Measurements from ENCODE around the gene CLDN6.
A peak's percentile ranks its signal among the peaks of the same experiment; 100 is the strongest.
"Not testable (repeated sequence)": the region's sequence is repeated elsewhere in the genome, so short reads cannot be mapped to it uniquely, and the experiment has no call there.

CLDN6 gene

DNA sequence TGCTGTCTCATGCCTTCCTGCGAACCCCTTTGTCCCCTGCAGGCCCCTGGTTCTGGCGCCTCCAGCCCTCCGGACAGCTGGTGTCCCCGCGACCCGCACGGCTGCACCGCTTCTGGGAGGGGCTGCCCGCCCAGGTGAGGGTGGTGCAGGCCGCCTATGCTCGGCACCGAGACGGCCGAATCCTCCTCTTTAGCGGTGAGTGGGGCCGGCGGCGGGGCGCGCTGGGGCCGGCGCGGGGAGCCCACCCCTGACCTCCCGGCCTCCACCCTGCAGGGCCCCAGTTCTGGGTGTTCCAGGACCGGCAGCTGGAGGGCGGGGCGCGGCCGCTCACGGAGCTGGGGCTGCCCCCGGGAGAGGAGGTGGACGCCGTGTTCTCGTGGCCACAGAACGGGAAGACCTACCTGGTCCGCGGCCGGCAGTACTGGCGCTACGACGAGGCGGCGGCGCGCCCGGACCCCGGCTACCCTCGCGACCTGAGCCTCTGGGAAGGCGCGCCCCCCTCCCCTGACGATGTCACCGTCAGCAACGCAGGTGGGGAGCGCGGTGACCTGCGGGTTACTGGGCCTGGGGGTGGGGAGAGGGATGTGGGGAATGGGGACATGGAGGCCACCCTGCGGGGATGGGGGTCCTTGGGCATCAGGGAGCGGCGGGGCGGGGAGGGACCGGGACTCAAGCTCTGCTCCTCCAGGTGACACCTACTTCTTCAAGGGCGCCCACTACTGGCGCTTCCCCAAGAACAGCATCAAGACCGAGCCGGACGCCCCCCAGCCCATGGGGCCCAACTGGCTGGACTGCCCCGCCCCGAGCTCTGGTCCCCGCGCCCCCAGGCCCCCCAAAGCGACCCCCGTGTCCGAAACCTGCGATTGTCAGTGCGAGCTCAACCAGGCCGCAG is 40.4 kb upstream of the CLDN6 start:
- Histone ChIP-seq H3K4me1 (ENCODE audit: insufficient read depth, low read length, severe bottlenecking) (peaks cover 20% of the 10 kb centered on the region), H3K79me2 (ENCODE audit: insufficient read depth, low read length) (no peaks in the 10 kb centered on the region), H3K27ac (ENCODE audit: low read depth, low read length, poor library complexity, severe bottlenecking) (no peak overlapping the region), H3K9me3 (ENCODE audit: low read length) (no peaks in the 10 kb centered on the region), H3K9me2 (ENCODE audit: low read depth, low read length) (no peaks in the 10 kb centered on the region), H3K36me3 (ENCODE audit: insufficient read depth, low read length) (no peaks in the 10 kb centered on the region), H2AFZ (ENCODE audit: low read length) (peak overlapping the region; percentile 59; the same call in 1 of the 2 replicates), H3K27me3 (ENCODE audit: insufficient read depth, low read length) (no peaks in the 10 kb centered on the region; the same call in 1 of the 2 replicates), H3K9ac (ENCODE audit: low read length) (peak overlapping the region; percentile 89), H4K20me1 (ENCODE audit: insufficient read depth, low read length) (no peaks in the 10 kb centered on the region), H3K4me2 (ENCODE audit: low read length) (peak overlapping the region; percentile 90), H3F3A (ENCODE audit: insufficient read depth, low read length) (no peaks in the 10 kb centered on the region), H3K4me3 (ENCODE audit: low read depth, low read length, poor library complexity, severe bottlenecking) (peak overlapping the region; percentile 90)
- TF ChIP-seq, protein P1, sequence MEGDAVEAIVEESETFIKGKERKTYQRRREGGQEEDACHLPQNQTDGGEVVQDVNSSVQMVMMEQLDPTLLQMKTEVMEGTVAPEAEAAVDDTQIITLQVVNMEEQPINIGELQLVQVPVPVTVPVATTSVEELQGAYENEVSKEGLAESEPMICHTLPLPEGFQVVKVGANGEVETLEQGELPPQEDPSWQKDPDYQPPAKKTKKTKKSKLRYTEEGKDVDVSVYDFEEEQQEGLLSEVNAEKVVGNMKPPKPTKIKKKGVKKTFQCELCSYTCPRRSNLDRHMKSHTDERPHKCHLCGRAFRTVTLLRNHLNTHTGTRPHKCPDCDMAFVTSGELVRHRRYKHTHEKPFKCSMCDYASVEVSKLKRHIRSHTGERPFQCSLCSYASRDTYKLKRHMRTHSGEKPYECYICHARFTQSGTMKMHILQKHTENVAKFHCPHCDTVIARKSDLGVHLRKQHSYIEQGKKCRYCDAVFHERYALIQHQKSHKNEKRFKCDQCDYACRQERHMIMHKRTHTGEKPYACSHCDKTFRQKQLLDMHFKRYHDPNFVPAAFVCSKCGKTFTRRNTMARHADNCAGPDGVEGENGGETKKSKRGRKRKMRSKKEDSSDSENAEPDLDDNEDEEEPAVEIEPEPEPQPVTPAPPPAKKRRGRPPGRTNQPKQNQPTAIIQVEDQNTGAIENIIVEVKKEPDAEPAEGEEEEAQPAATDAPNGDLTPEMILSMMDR (IDR thresholded peaks at IDR 0.05; ENCODE audit: low read length) = no peak; the same call in 1 of the 2 replicates
- no peak for TF ChIP-seq EZH2 (IDR thresholded peaks at IDR 0.05; ENCODE audit: borderline replicate concordance, low read length)

DNA sequence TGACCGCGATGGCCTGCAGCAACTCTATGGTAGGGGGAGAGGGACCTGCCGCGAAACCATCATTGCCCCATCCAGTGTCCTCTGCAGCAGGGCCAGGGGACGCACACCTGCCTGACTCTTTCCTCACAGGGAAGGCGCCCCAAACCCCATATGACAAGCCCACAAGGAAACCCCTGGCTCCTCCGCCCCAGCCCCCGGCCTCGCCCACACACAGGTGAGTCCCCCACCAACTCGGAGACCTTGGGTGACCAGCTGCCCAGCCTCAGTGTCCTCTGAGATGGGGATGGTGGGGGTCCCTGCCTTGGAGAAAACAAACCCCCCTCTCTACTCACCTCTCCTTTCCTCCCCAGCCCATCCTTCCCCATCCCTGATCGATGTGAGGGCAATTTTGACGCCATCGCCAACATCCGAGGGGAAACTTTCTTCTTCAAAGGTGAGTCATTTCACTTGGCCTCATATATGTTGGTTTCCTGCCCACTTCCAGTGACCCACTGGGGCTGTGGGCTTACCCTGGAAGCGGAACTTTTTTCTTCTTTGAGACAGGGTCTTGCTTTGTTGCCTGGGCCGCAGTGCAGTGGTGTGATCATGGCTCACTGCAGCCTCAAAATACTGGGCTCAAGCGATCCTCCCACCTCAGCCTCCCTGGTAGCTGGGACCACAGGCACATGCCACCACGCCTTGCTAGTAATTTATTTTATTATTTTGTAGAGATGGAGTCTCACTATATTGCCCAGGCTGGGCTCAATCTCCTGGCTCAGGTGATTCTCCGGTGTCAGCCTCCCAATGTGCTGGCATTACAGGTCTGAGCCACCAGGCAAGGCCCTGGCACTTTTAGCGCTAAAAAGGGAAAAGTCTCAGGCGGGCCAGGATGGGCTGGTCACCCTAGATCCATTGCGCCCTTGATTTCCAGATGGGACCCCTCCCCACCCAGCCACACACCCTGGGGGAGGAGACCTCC is 39.5 kb upstream of the CLDN6 start:
- Histone ChIP-seq H3K4me3 (ENCODE audit: low read depth, low read length, poor library complexity, severe bottlenecking) (no peak overlapping the region), H3K9ac (ENCODE audit: low read length) (no peak overlapping the region), H4K20me1 (ENCODE audit: insufficient read depth, low read length) (no peaks in the 10 kb centered on the region), H3K4me2 (ENCODE audit: low read length) (no peak overlapping the region), H3K9me2 (ENCODE audit: low read depth, low read length) (no peaks in the 10 kb centered on the region), H3F3A (ENCODE audit: insufficient read depth, low read length) (no peaks in the 10 kb centered on the region), H3K79me2 (ENCODE audit: insufficient read depth, low read length) (no peaks in the 10 kb centered on the region), H3K27ac (ENCODE audit: low read depth, low read length, poor library complexity, severe bottlenecking) (no peak overlapping the region), H3K27me3 (ENCODE audit: insufficient read depth, low read length) (no peaks in the 10 kb centered on the region; the same call in 1 of the 2 replicates), H3K4me1 (ENCODE audit: insufficient read depth, low read length, severe bottlenecking) (peaks cover 20% of the 10 kb centered on the region), H3K36me3 (ENCODE audit: insufficient read depth, low read length) (no peaks in the 10 kb centered on the region), H2AFZ (ENCODE audit: low read length) (no peak overlapping the region), H3K9me3 (ENCODE audit: low read length) (no peaks in the 10 kb centered on the region)
- no peak for TF ChIP-seq EZH2 (IDR thresholded peaks at IDR 0.05; ENCODE audit: borderline replicate concordance, low read length)
- TF ChIP-seq, protein P1 (IDR thresholded peaks at IDR 0.05; ENCODE audit: low read length) = no peak

DNA sequence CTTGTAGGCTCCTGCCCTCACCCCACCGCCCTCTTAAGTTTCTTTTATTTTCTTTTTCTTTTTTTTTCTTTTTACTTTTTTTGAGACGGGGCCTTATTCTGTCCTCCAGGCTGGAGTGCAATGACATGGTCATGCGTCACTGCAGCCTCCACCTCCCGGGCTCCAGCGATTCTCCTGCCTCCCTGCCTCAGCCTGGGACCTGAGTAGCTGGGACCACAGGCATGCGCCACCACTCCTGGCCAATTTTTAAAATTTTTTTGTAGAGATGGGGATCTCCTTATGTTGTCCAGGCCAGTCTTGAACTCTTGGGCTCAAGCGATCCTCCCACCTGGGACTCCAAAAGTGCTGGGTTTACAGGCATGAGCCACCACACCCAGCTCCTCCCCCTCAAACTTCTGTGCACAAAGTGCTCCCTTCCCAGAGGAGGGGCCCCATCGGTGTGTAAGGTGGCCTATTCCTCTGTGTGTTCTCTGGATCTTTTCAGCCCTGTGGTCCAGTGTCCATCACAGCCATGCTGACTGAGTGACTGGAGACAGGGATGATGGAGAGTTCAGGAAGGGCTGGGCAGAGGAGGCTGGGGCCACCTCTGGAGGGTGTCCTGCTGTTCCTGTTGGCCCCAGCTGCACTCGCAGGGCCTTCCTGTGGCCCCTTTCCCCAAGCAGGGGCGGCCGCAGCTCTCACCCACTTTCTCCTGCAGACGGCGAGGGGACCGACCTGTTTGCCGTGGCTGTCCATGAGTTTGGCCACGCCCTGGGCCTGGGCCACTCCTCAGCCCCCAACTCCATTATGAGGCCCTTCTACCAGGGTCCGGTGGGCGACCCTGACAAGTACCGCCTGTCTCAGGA is 38.6 kb upstream of the CLDN6 start:
- H3F3A ChIP-seq (ENCODE audit: insufficient read depth, low read length) = no peaks in the 10 kb centered on the region
- no peaks in the 10 kb centered on the region for H4K20me1 ChIP-seq (ENCODE audit: insufficient read depth, low read length)
- peaks cover 20% of the 10 kb centered on the region for H3K4me1 ChIP-seq (ENCODE audit: insufficient read depth, low read length, severe bottlenecking)
- H3K79me2 ChIP-seq (ENCODE audit: insufficient read depth, low read length) = no peaks in the 10 kb centered on the region
- H3K9me2 ChIP-seq (ENCODE audit: low read depth, low read length) = no peaks in the 10 kb centered on the region
- H2AFZ ChIP-seq (ENCODE audit: low read length) = no peak overlapping the region
- no peaks in the 10 kb centered on the region for H3K27me3 ChIP-seq (ENCODE audit: insufficient read depth, low read length)
- H3K27ac ChIP-seq (ENCODE audit: low read depth, low read length, poor library complexity, severe bottlenecking) = no peak overlapping the region
- no peaks in the 10 kb centered on the region for H3K36me3 ChIP-seq (ENCODE audit: insufficient read depth, low read length)
- TF ChIP-seq, protein P1 (IDR thresholded peaks at IDR 0.05; ENCODE audit: low read length) = no peak
- TF ChIP-seq EZH2 (IDR thresholded peaks at IDR 0.05; ENCODE audit: borderline replicate concordance, low read length) = no peak
- no peak overlapping the region for H3K4me3 ChIP-seq (ENCODE audit: low read depth, low read length, poor library complexity, severe bottlenecking)
- H3K9ac ChIP-seq (ENCODE audit: low read length) = no peak overlapping the region
- no peaks in the 10 kb centered on the region for H3K9me3 ChIP-seq (ENCODE audit: low read length)
- no peak overlapping the region for H3K4me2 ChIP-seq (ENCODE audit: low read length)

DNA sequence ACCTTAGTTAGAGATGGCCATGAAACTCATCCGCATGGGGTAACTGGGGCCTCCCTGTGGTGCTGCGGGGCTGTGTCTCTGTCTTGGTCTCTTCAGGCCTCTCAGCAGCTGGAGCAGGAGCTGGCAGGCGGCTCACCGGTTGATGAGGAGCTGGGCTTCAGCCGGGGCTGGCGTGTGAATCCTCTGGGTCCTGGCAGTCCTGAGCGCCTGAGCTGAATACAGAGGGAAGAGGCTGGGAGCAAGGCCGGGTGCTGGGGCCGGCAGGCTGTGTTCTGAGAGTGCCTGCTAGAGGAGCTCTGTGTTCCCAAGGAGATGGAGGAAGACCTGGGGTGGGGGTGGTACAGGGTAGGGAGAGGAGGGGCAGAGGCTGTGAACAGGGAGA is 37.7 kb upstream of the CLDN6 start:
- H3K4me3 ChIP-seq (ENCODE audit: low read depth, low read length, poor library complexity, severe bottlenecking); H3K27me3 ChIP-seq (ENCODE audit: insufficient read depth, low read length); H4K20me1 ChIP-seq (ENCODE audit: insufficient read depth, low read length); H2AFZ ChIP-seq (ENCODE audit: low read length); H3K4me2 ChIP-seq (ENCODE audit: low read length); H3K27ac ChIP-seq (ENCODE audit: low read depth, low read length, poor library complexity, severe bottlenecking); H3K9me3 ChIP-seq (ENCODE audit: low read length); H3K79me2 ChIP-seq (ENCODE audit: insufficient read depth, low read length); H3K9ac ChIP-seq (ENCODE audit: low read length); H3F3A ChIP-seq (ENCODE audit: insufficient read depth, low read length); H3K36me3 ChIP-seq (ENCODE audit: insufficient read depth, low read length); H3K9me2 ChIP-seq (ENCODE audit: low read depth, low read length): not testable (repeated sequence)
- peaks cover 20% of the 10 kb centered on the region for H3K4me1 ChIP-seq (ENCODE audit: insufficient read depth, low read length, severe bottlenecking)

Data from OCI-LY1 (cell line).